DMS153 treated with DMSO at 0.1 percent for 48 hours (cell line): Measurements from ENCODE around the gene RASSF1.
"Not testable (repeated sequence)": the region's sequence is repeated elsewhere in the genome, so short reads cannot be mapped to it uniquely, and the experiment has no call there.

Experiments
- DNase-seq: peaks from one replicate; lab custom pipeline; 2025; ENCODE audit not compliant: unreplicated experiment; lab: John Stamatoyannopoulos, UW

Gene RASSF1

GRCh38 chr3:50288387-50289007, 52.1 kb downstream of the RASSF1 start:
- DNase-seq = no peak

DNA sequence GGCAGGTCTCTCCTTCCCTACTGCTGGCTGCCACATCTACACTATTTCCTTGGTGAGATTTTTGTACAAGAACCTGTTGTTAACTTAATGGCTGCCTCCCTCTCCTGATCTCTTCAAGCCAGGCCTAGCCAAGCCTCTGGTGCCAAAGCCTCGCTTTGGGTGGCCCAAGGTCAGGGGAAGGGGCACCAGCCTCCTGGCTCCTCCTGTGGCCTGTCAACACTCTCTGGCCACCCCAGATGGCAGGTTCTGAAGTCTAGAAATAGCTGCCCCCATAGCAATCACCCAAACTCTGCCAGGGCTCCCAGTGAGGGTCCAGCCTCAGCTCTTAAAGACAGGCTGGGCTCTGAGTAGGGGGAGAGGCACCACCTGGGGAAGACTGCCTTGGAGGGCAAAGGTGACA, 53.4 kb downstream of the RASSF1 start:
- no peak for DNase-seq

GRCh38 chr3:50286322-50287227, 54.1 kb downstream of the RASSF1 start:
- DNase-seq = no peak

DNA sequence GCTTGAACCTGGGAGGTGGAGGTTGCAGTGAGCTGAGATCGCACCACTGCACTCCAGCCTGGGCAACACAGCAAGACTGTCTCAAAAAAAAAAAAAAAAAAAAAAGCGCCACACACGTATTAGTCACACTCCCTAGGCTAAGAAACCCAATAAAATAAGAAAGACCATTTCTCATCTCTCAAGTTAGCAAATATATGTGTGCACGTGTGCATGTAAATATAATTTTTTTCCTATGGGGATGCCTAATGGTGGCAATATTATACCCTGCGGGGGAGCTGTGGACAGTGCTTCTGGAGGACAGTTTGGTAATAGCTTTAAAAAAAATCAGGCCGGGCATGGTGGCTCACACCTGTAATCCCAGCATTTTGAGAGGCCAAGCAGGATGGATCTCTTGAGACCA, 56.5 kb downstream of the RASSF1 start:
- not testable (repeated sequence) for DNase-seq
